ENCODE data around the gene DOHH.
A peak's percentile ranks its signal among the peaks of the same experiment; 100 is the strongest.

DOHH gene

DNA sequence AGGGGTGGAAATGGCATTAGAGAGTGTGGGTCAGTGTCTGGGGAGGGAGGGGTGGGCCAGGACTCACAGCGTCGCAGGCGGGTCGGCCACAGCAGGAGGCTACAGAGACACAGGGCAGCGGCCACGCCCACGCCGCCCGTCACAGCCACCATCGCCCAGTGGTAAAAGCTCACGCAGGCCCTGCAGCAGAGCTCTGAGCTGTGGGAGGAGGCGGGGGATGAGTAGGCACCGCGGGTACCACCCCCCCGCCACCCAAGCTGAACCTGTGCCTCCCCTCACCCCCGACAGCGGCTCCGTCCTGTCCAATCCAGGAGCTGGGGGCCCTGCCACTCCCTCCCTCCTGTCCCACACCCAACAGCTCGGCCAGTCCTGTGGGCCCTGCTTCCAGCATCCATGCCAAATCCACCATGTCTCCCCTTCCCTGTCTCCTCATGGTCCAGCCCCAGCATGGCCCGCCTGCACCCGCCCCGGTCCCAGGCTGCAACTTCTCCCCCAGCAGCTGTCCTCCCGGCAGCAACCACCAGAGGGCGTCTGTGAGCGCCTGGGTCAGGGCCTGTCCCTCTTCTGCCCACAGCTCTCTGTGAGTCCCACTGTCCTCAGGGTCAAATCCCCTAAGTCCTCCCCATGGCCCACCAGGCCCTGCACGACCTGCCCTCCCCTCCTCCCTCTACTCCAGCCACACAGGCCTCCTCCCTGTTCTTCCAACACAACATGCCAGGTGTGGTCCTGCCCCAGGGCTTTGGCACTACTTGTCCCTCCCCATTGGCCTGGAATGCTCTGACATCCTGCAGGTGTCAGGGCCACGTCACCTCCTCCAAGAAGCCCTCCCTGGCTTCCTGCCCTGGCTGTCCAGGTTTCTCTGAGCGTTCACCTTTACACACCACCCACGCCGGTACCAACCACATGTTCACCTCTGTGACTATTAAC is 44.5 kb upstream of the DOHH start:
- no peak overlapping the region for H3K27ac ChIP-seq
- TF ChIP-seq, protein P1, sequence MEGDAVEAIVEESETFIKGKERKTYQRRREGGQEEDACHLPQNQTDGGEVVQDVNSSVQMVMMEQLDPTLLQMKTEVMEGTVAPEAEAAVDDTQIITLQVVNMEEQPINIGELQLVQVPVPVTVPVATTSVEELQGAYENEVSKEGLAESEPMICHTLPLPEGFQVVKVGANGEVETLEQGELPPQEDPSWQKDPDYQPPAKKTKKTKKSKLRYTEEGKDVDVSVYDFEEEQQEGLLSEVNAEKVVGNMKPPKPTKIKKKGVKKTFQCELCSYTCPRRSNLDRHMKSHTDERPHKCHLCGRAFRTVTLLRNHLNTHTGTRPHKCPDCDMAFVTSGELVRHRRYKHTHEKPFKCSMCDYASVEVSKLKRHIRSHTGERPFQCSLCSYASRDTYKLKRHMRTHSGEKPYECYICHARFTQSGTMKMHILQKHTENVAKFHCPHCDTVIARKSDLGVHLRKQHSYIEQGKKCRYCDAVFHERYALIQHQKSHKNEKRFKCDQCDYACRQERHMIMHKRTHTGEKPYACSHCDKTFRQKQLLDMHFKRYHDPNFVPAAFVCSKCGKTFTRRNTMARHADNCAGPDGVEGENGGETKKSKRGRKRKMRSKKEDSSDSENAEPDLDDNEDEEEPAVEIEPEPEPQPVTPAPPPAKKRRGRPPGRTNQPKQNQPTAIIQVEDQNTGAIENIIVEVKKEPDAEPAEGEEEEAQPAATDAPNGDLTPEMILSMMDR (conservative IDR thresholded peaks at IDR 0.05) = peak; percentile 82

- TF ChIP-seq, protein P1 (conservative IDR thresholded peaks at IDR 0.05) = no peak
- no peak overlapping the region for H3K27ac ChIP-seq
These were observed 43.5 kb upstream of the DOHH start for GRCh38 chr19:3544058-3544376.

DNA sequence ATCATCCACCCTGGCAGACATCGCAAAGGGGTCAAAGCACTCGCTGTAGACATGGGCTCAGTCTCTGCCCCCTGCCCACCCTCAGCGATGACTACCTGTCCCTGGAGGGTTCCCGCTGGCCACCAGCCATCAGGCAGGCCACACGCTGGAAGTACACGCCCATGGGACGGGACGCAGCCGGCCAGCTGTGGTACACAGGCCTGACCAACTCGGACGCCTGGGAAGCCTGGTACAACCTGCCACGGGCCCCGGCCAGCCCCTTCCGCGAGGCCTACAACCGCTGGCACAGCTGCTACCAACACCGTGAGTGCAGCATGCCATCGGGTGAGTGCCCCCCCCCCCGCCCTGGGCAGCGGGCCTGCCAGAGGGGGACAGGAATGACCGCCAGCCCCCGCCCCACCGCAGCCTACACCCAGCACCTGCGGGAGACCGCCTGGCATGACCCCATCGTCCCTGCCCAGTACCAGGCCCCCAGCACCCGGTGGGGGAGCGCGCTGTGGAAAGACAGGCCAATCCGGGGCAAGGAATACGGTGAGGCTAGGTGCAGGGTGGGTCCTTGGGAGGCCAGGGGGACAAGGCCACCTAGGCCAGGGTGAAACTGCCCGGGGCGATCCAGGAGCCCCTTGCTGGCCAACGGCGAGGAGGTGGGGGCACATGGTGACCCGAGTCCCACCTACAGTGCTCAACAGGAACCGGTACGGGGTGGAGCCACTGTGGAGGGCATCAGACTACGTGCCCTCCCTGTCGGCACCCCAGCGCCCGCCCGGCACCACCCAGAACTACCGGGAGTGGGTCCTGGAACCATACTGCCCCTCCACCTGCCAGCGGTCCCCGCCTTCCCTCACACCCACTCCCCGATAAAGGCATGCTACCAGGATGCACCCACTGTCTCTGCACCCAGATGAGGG is 42.9 kb upstream of the DOHH start:
- H3K27ac ChIP-seq = no peak overlapping the region
- TF ChIP-seq, protein P1 (conservative IDR thresholded peaks at IDR 0.05) = no peak

- TF ChIP-seq, protein P1 (conservative IDR thresholded peaks at IDR 0.05) = no peak
- H3K27ac ChIP-seq = no peak overlapping the region
These were observed 39.3 kb upstream of the DOHH start for GRCh38 chr19:3539756-3540118.

DNA sequence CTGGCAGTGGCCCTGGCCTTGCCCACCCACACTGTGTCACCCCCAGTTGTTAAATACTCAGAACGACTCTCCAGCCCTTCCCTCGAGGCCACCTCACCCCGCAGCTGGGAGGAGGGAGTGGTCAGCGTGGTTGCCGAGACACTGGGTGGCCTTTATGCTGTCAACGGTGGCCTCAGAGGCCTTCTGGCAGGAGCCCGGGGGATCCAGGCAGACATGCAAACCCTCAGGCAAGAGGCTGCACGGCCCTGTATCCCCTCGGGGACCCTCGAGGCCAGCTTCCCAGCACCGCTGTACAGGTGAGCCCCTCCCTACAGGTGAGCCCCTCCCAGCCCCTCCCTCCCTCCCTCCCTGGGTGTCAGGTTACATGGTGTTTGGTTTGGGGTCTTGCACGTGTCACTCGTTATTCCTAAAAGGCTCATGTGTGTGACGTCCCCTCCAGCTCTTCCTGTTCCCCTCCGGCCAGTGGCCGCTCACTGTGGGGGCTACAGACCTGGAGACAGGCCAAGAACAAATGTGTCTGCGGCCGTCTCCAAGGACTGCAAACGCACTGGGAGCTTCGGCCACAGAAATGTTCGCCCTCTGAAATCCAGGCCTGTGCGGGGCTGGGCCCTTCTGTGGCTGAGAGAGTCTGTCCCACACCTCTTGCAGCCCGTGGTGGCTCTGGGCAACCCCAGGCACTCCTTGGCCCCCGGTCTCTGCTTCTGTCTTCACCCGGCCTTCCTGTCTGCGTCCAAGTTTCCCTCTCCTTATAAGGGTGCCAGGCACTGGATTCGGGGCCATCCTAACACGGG is 38.7 kb upstream of the DOHH start, which contains the start of gene TEKTIP1:
Gene TEKTIP1, plus strand, starts transcription at position 210 of the 791 bp plus-strand sequence. Its CDS starts 4 bp downstream, at position 214.
- TF ChIP-seq, protein P1 (conservative IDR thresholded peaks at IDR 0.05) = no peak
- no peak within 1 kb of the TSS for H3K27ac ChIP-seq

- no peak overlapping the region for H3K27ac ChIP-seq
- TF ChIP-seq, protein P1 (conservative IDR thresholded peaks at IDR 0.05) = no peak
These were observed 37.9 kb upstream of the DOHH start for GRCh38 chr19:3538258-3538929.
